ENCODE measurements around the gene CHAF1A.

The CHAF1A gene

GRCh38 chr19:4414800-4415321, 12.4 kb downstream of the CHAF1A start:
- no peak for DNase-seq (ENCODE audit: low spot score)
- no peak for TF ChIP-seq CTCF (IDR thresholded peaks at IDR 0.05; ENCODE audit: extremely low read depth, missing control alignments)

GRCh38 chr19:4415352-4415751, 12.9 kb downstream of the CHAF1A start:
- DNase-seq (ENCODE audit: low spot score) = no peak
- TF ChIP-seq CTCF (IDR thresholded peaks at IDR 0.05; ENCODE audit: extremely low read depth, missing control alignments) = no peak

- no peak for TF ChIP-seq CTCF (IDR thresholded peaks at IDR 0.05; ENCODE audit: extremely low read depth, missing control alignments)
- DNase-seq (ENCODE audit: low spot score) = no peak
These were observed 13.8 kb downstream of the CHAF1A start for GRCh38 chr19:4416268-4416667.

- TF ChIP-seq CTCF (IDR thresholded peaks at IDR 0.05; ENCODE audit: extremely low read depth, missing control alignments) = no peak
- no peak for DNase-seq (ENCODE audit: low spot score)
These were observed 21.1 kb downstream of the CHAF1A start for GRCh38 chr19:4423416-4424126.

GRCh38 chr19:4425537-4425936, 23.1 kb downstream of the CHAF1A start:
- no peak for TF ChIP-seq CTCF (IDR thresholded peaks at IDR 0.05; ENCODE audit: extremely low read depth, missing control alignments)
- no peak for DNase-seq (ENCODE audit: low spot score)

- TF ChIP-seq CTCF (IDR thresholded peaks at IDR 0.05; ENCODE audit: extremely low read depth, missing control alignments) = no peak
- no peak for DNase-seq (ENCODE audit: low spot score)
These were observed 26.0 kb downstream of the CHAF1A start for GRCh38 chr19:4428326-4428975.

GRCh38 chr19:4429256-4429655, 26.8 kb downstream of the CHAF1A start:
- TF ChIP-seq CTCF (IDR thresholded peaks at IDR 0.05; ENCODE audit: extremely low read depth, missing control alignments) = no peak
- no peak for DNase-seq (ENCODE audit: low spot score)
